HL-60 (cell line): ENCODE data around the gene CCDC85C.
"Not testable (repeated sequence)": the region's sequence is repeated elsewhere in the genome, so short reads cannot be mapped to it uniquely, and the experiment has no call there.

Experiments used
- DNase-seq, 2 experiments: peaks; one replicate each; pipeline ENCODE4 v3.0.0-alpha.2; 2010 to 2020; ENCODE audit warnings: low read depth in 1 of 2, low spot score in 1 of 2
- H3K27ac ChIP-seq: fragments of 250-450 bp; sonication (Bioruptor Pico); replicated peaks from 2 replicates; pipeline ENCODE4 v1.5.1; 2020; ENCODE audit warnings: mild to moderate bottlenecking, moderate library complexity
- H3K27me3 ChIP-seq: fragments of 250-450 bp; sonication (Bioruptor Pico); 2 replicates; pipeline ENCODE4 v1.5.1; 2021; ENCODE audit warnings: mild to moderate bottlenecking, moderate library complexity; ENCODE audit not compliant: insufficient read depth, poor library complexity, severe bottlenecking
- H3K4me3 ChIP-seq: replicated peaks from 2 replicates; pipeline ENCODE4 v1.5.1; 2011; ENCODE audit warnings: mild to moderate bottlenecking, control low read depth, low read length; ENCODE audit not compliant: insufficient read depth
- GABPA ChIP-seq: IDR thresholded peaks from 2 replicates; pipeline ENCODE4 v1.6.1; 2012; ENCODE audit warnings: low read depth
- POLR2AphosphoS5 ChIP-seq: IDR thresholded peaks from 2 replicates; pipeline ENCODE4 v1.6.1; 2012; ENCODE audit warnings: low read depth
- SPI1 ChIP-seq: IDR thresholded peaks from 2 replicates; pipeline ENCODE4 v1.6.1; 2012; ENCODE audit warnings: low read depth, mild to moderate bottlenecking, borderline replicate concordance
- TF ChIP-seq, protein P1 (sequence below): IDR thresholded peaks from one replicate; pipeline ENCODE4 v1.5.1; 2011; ENCODE audit warnings: low read length, control low read depth, inconsistent platforms; ENCODE audit not compliant: insufficient read depth
- TF ChIP-seq, protein P2 (sequence below): IDR thresholded peaks from 2 replicates; pipeline ENCODE4 v1.6.1; 2012; ENCODE audit warnings: low read depth; ENCODE audit not compliant: insufficient replicate concordance

CCDC85C gene

DNA sequence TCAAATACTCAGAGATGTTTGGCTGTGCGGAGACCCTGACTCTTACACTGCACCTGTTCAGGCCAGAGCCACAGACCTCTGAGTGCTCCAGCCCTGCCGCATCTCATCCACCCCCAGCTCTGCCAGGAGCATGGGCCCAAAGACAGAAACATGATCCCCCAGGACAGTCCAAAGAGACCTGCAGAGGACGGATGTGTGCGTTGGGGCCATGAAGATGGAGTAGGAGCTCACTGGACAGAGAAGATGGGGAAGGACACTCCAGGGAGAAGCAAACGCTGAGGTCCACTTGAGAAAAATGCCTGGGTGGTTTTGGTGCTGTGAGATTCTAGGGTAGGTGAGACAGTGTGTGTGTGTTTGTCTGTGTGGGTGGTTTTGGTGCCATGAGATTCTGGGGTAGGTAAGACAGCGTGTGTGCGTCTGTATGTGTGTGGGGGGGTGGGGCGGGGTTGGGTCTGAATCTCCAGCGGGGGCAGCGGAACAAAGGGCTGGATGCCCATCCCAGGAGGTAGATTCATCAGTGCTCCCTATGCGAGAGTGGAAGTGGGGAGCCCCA lies 40.1 kb upstream of the CCDC85C start:
- TF ChIP-seq, protein P1, sequence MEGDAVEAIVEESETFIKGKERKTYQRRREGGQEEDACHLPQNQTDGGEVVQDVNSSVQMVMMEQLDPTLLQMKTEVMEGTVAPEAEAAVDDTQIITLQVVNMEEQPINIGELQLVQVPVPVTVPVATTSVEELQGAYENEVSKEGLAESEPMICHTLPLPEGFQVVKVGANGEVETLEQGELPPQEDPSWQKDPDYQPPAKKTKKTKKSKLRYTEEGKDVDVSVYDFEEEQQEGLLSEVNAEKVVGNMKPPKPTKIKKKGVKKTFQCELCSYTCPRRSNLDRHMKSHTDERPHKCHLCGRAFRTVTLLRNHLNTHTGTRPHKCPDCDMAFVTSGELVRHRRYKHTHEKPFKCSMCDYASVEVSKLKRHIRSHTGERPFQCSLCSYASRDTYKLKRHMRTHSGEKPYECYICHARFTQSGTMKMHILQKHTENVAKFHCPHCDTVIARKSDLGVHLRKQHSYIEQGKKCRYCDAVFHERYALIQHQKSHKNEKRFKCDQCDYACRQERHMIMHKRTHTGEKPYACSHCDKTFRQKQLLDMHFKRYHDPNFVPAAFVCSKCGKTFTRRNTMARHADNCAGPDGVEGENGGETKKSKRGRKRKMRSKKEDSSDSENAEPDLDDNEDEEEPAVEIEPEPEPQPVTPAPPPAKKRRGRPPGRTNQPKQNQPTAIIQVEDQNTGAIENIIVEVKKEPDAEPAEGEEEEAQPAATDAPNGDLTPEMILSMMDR = no peak
- TF ChIP-seq POLR2AphosphoS5 = no peak
- TF ChIP-seq GABPA = no peak
- TF ChIP-seq, protein P2, sequence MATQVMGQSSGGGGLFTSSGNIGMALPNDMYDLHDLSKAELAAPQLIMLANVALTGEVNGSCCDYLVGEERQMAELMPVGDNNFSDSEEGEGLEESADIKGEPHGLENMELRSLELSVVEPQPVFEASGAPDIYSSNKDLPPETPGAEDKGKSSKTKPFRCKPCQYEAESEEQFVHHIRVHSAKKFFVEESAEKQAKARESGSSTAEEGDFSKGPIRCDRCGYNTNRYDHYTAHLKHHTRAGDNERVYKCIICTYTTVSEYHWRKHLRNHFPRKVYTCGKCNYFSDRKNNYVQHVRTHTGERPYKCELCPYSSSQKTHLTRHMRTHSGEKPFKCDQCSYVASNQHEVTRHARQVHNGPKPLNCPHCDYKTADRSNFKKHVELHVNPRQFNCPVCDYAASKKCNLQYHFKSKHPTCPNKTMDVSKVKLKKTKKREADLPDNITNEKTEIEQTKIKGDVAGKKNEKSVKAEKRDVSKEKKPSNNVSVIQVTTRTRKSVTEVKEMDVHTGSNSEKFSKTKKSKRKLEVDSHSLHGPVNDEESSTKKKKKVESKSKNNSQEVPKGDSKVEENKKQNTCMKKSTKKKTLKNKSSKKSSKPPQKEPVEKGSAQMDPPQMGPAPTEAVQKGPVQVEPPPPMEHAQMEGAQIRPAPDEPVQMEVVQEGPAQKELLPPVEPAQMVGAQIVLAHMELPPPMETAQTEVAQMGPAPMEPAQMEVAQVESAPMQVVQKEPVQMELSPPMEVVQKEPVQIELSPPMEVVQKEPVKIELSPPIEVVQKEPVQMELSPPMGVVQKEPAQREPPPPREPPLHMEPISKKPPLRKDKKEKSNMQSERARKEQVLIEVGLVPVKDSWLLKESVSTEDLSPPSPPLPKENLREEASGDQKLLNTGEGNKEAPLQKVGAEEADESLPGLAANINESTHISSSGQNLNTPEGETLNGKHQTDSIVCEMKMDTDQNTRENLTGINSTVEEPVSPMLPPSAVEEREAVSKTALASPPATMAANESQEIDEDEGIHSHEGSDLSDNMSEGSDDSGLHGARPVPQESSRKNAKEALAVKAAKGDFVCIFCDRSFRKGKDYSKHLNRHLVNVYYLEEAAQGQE = no peak
- no peak for TF ChIP-seq SPI1
- Histone ChIP-seq H3K27me3 (peaks cover 23% of the 10 kb centered on the region), H3K4me3 (no peak overlapping the region), H3K27ac (no peak overlapping the region)
- DNase-seq = no peak

DNA sequence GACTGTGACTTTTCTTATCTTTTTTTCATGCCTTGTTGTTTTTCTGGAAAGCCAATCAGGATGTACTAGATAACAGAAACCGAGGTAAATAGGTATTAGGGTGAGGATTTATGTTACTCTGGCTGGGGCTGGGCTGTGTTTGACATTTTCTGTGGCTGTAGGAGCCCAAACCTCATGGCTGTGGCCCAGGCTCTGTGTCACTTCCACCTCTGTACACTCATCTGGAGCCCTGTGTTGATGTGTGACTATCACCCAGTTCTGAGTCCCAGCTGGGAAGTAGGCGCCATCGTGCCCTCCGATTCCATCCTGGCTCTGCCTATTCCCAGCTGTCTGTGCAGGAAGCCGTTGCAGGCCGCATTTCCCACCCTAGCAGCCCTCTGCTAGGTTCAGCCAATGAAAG lies 39.3 kb upstream of the CCDC85C start:
- H3K27ac ChIP-seq = no peak overlapping the region
- no peak for TF ChIP-seq POLR2AphosphoS5
- TF ChIP-seq SPI1 = no peak
- TF ChIP-seq GABPA = no peak
- TF ChIP-seq, protein P2 = no peak
- TF ChIP-seq, protein P1 = no peak
- H3K27me3 ChIP-seq = peaks cover 23% of the 10 kb centered on the region
- H3K4me3 ChIP-seq = no peak overlapping the region
- no peak for DNase-seq

DNA sequence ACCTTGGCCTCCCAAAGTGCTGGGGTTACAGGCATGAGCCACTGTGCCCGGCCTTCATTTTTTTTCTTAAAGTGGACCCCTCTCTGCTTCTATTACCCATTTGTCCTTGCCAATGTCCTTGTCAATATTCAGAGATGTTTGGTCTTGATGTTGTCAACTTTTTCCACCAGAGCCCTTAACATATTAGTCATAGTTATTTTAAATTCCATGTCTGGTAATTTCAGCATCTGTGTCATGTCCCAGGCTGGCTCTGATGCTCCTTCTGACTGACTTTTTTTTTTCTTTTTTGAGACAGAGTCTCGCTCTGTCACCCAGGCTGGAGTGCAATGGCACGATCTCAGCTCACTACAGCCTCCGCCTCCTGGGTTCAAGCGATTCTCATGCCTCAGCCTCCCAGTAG lies 38.8 kb upstream of the CCDC85C start:
- H3K4me3 ChIP-seq, H3K27ac ChIP-seq, DNase-seq: not testable (repeated sequence)
- peaks cover 23% of the 10 kb centered on the region for H3K27me3 ChIP-seq

DNA sequence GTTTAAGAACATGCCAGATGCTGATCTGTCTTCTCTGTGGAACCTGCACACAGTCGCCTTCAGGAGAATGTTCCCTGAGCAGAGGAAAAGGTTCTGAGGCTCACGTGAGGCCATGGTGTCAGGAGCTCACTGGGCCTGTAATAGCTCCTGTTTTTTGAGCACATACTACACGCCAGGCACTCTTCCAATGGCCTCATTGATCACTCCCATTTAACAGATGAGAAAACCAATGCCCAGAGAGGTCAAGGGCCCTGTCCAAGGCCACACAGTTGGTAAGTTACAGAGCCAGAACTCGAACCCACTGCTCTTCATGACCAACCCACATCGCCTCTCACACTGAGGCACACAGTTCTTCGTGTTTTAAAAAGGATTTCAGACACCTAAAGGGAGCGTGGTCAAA lies 33.6 kb upstream of the CCDC85C start:
- Histone ChIP-seq H3K27ac (no peak overlapping the region), H3K27me3 (no peaks in the 10 kb centered on the region), H3K4me3 (no peak overlapping the region)
- DNase-seq = no peak
- TF ChIP-seq SPI1 (no peak), POLR2AphosphoS5 (no peak), GABPA (no peak)
- TF ChIP-seq, protein P2 = no peak
- TF ChIP-seq, protein P1 = no peak
